ENCODE results near the gene LIX1L. TPM values are rescaled to one million over a fixed set of nuclear protein-coding genes. Genes with fewer than 3 reads are reported as not detected.

LIX1L gene
- total and polyA plus RNA-seq, 2 of the 13 experiments (the other 11 are each of a cell fraction or from before 2014, with no cell fraction given) = 8.1 to 24.9 TPM

DNA sequence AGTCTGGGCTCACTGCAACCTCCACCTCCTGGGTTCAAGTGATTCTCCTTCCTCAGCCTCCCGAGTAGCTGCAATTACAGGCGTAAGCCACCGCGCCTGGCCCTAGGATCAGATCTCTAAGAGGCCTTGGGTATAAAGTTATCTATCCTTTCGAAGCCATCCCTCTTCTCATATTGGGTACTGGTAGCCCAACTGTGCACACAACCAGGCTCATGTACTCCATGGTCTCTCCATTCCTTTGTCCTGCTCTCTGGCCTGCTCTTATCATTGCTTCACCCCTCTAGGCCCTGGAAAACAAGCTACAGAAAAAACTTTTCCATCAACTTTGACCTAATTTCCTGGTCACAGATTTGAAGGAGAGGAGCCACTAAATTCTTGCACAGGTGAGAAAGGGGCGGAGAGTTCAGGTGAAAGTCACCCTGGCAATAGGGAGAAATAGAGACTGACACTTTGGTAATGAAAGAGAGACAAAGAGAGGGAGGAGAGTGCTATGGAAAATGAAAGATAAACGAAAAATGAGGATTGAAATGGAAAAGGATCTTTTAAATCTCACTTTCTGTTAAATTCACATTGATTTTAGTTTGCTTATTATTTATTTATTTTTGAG lies 32.5 kb upstream of the LIX1L start (continued):
- TF ChIP-seq ZNF274 (CRISPR knock-in tag; IDR thresholded peaks at IDR 0.05) (no peak), ZFAT (CRISPR knock-in tag; conservative IDR thresholded peaks at IDR 0.05) (no peak), ATF4 (CRISPR knock-in tag; IDR thresholded peaks at IDR 0.05) (peak in 1 of 2 experiments; percentile 43; a peak in 1 of 4 replicates), ZMYM3 (CRISPR knock-in tag; IDR thresholded peaks at IDR 0.05) (peak; percentile 45; the same call in 1 of the 2 replicates), ZNF746 (CRISPR knock-in tag; IDR thresholded peaks at IDR 0.05) (no peak), KAT7 (CRISPR knock-in tag; IDR thresholded peaks at IDR 0.05; ENCODE audit: borderline replicate concordance) (no peak), ZNF160 (CRISPR knock-in tag; IDR thresholded peaks at IDR 0.05) (no peak), NCOA2 (CRISPR knock-in tag; IDR thresholded peaks at IDR 0.05) (no peak), DMAP1 (CRISPR knock-in tag; IDR thresholded peaks at IDR 0.05) (no peak), TAF1 (CRISPR knock-in tag; IDR thresholded peaks at IDR 0.05) (no peak), HDAC1 (CRISPR knock-in tag; IDR thresholded peaks at IDR 0.05) (no peak), ZNF766 (CRISPR knock-in tag; IDR thresholded peaks at IDR 0.05; ENCODE audit: borderline replicate concordance) (no peak), TFAP4 (IDR thresholded peaks at IDR 0.05; ENCODE audit: borderline replicate concordance, low read depth) (no peak), SIN3A (IDR thresholded peaks at IDR 0.05; ENCODE audit: borderline replicate concordance, low read depth, low read length) (no peak), ZNF460 (CRISPR knock-in tag; IDR thresholded peaks at IDR 0.05; ENCODE audit: borderline replicate concordance) (peak; percentile 35; the same call in 1 of the 2 replicates), PHF21A (CRISPR knock-in tag; IDR thresholded peaks at IDR 0.05) (0 out of 2 replicates have a peak, but pooled peaks have one; percentile 11), ARID5B (CRISPR knock-in tag; IDR thresholded peaks at IDR 0.05) (peak; percentile 45), ZNF552 (CRISPR knock-in tag; IDR thresholded peaks at IDR 0.05; ENCODE audit: borderline replicate concordance) (no peak), HNF1B (CRISPR knock-in tag; IDR thresholded peaks at IDR 0.05) (no peak), AGO2 (optimal IDR thresholded peaks at IDR 0.05; ENCODE audit: low read depth, low read length) (no peak), EED (CRISPR knock-in tag; IDR thresholded peaks at IDR 0.05) (no peak), KDM4B (CRISPR knock-in tag; IDR thresholded peaks at IDR 0.05) (no peak), ZEB1 (IDR thresholded peaks at IDR 0.05; ENCODE audit: insufficient replicate concordance, low read depth) (peak; percentile 78), JARID2 (CRISPR knock-in tag; IDR thresholded peaks at IDR 0.05; ENCODE audit: insufficient replicate concordance) (no peak), TAF15 (IDR thresholded peaks at IDR 0.05; ENCODE audit: low read depth, low read length, poor library complexity, severe bottlenecking) (no peak)

Measured in HepG2 (cell line).